Melanocyte of skin (primary cell): Measurements from ENCODE around the gene CLEC4A. TPM values are rescaled to one million over a fixed set of nuclear protein-coding genes. Genes with fewer than 3 reads are reported as not detected.

Experiments used
- total RNA-seq, 2 donors: library from RNA; depleted of rRNA; stranded (reverse); fragments of >200 nt; gene quantifications; 2 replicates each; pipeline ENCODE4 v1.2.3, GENCODE V29; 2012

Gene CLEC4A
- total RNA-seq: not detected

GRCh38 chr12:8123124-8123912 lies at the start of gene CLEC4A:
Gene CLEC4A, plus strand, starts transcription at chr12:8123617. Its CDS starts 262 bp downstream, at chr12:8123879.

GRCh38 chr12:8156845-8157244 lies 33.4 kb downstream of the CLEC4A start, which contains the start of gene ZNF705A:
Gene ZNF705A, plus strand, starts transcription at chr12:8157015. Its CDS starts 15,611 bp downstream, at chr12:8172626.

Other genes with a start within 250 kb of the CLEC4A start
- gene SLC2A3, start 187.4 kb upstream of the CLEC4A start, total RNA-seq: 10 to 100 TPM; 40.6 to 70.6 TPM
- 1 to 10 TPM; 6.0 to 7.6 TPM for gene FOXJ2, start 90.9 kb upstream of the CLEC4A start, total RNA-seq
- gene C3AR1, start 57.3 kb upstream of the CLEC4A start, total RNA-seq: 1 to 10 TPM in 1 of 2 donors, under 1 TPM in 1; 0.69 to 7.3 TPM
- 10 to 100 TPM; 64.6 to 70.9 TPM for gene NECAP1, start 41.3 kb upstream of the CLEC4A start, total RNA-seq
- gene ZNF705A, start 33.4 kb downstream of the CLEC4A start, total RNA-seq: under 1 TPM in 1 of 2 donors, not detected in 1; under 0.01 TPM
- gene FAM90A1, start 104.0 kb downstream of the CLEC4A start, total RNA-seq: under 1 TPM in 1 of 2 donors, not detected in 1; under 0.01 TPM